Measurements from ENCODE around the gene FRMPD3. TPM values are rescaled to one million over a fixed set of nuclear protein-coding genes. Genes with fewer than 3 reads are reported as not detected.
"Not testable (repeated sequence)": the region's sequence is repeated elsewhere in the genome, so short reads cannot be mapped to it uniquely, and the experiment has no call there.

Gene FRMPD3
- total RNA-seq, 1 experiment from 2014 or later = 0.54 TPM

- in situ Hi-C loops (cut with HindIII; ENCODE audit: low pct_unique_long_range_greater_than_20kb, low sequenced_read_pairs) = no loop called here
- DNase-seq (ENCODE audit: low read depth) = no peak
Observed at GRCh38 chrX:107470198-107470597, 20.7 kb downstream of the FRMPD3 start.

DNA sequence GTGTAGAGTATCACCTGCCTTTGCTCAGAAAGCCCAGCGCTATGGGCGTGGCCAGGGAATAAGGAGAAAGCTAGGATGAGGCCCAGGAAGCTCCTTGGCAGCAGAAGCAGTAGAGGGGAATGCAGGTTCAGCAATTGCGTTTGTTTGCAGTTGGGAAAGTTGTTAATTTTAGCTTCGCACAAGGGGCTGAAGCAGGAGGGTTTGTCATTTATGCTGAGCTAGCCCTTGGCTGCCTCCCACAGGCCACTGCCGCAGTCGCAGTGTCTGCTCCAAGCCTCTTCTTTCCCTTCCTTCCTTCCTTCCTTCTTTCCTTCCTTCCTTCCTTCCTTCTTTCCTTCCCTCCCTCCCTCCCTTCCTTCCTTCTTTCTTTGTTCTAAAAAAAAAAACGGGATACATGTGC, 21.5 kb downstream of the FRMPD3 start:
- DNase-seq (ENCODE audit: low read depth) = no peak
- in situ Hi-C loops (cut with HindIII; ENCODE audit: low pct_unique_long_range_greater_than_20kb, low sequenced_read_pairs) = no loop called here

DNA sequence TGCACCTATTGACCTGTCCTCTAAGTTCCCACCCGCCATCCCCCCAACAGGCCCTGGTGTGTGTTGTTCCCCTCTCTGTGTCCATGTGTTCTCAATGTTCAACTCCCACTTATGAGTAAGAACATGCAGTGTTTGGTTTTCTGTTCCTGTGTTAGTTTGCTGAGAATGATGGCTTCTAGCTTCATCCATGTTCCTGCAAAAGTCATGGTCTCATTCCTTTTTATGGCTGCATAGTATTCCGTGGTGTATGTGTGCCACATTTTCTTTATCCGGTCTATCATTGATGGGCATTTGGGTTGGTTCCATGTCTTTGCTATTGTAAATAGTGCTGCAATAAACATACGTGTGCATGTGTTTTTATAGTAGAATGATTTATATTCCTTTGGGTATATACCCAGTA, 22.0 kb downstream of the FRMPD3 start:
- DNase-seq (ENCODE audit: low read depth); in situ Hi-C loops (cut with HindIII; ENCODE audit: low pct_unique_long_range_greater_than_20kb, low sequenced_read_pairs): not testable (repeated sequence)

GRCh38 chrX:107477406-107477805, 28.0 kb downstream of the FRMPD3 start:
- in situ Hi-C loops (cut with HindIII; ENCODE audit: low pct_unique_long_range_greater_than_20kb, low sequenced_read_pairs) = no loop called here

DNA sequence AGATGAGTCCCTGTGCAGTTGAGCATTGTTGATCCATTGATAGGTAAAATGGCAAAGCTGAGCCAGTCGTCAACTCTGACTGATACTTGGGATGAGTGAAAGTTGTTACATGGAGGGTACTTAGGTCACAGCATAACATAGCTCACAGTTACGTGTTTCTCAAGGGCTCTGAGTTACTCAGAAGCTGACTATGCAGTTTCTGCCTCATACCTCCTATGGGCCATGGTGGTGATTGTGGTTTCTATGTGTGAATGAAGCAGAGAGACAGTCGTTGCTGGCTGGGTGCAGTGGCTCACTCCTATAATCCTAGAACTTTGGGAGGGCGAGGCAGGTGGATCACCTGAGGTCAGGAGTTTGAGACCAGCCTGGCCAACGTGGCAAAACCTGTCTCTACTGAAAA, 30.8 kb downstream of the FRMPD3 start:
- in situ Hi-C loops (cut with HindIII; ENCODE audit: low pct_unique_long_range_greater_than_20kb, low sequenced_read_pairs) = no loop called here

More at GRCh38 chrX:107477406-107477805, 28.0 kb downstream of the FRMPD3 start:
- no peak for DNase-seq (ENCODE audit: low read depth)

GRCh38 chrX:107482046-107482445, 32.6 kb downstream of the FRMPD3 start:
- in situ Hi-C loops (cut with HindIII; ENCODE audit: low pct_unique_long_range_greater_than_20kb, low sequenced_read_pairs) = no loop called here
- no peak for DNase-seq (ENCODE audit: low read depth)

More for the DNA sequence above, 30.8 kb downstream of the FRMPD3 start:
- no peak for DNase-seq (ENCODE audit: low read depth)

- in situ Hi-C loops (cut with HindIII; ENCODE audit: low pct_unique_long_range_greater_than_20kb, low sequenced_read_pairs) = no loop called here
- DNase-seq (ENCODE audit: low read depth) = no peak
Observed at GRCh38 chrX:107484002-107484726, 34.7 kb downstream of the FRMPD3 start.

GRCh38 chrX:107485013-107485412, 35.6 kb downstream of the FRMPD3 start:
- no peak for DNase-seq (ENCODE audit: low read depth)

GRCh38 chrX:107493141-107493540, 43.7 kb downstream of the FRMPD3 start:
- no peak for DNase-seq (ENCODE audit: low read depth)
- in situ Hi-C loops (cut with HindIII; ENCODE audit: low pct_unique_long_range_greater_than_20kb, low sequenced_read_pairs) = no loop called here

More at GRCh38 chrX:107485013-107485412, 35.6 kb downstream of the FRMPD3 start:
- in situ Hi-C loops (cut with HindIII; ENCODE audit: low pct_unique_long_range_greater_than_20kb, low sequenced_read_pairs) = no loop called here

- no peak for DNase-seq (ENCODE audit: low read depth)
- in situ Hi-C loops (cut with HindIII; ENCODE audit: low pct_unique_long_range_greater_than_20kb, low sequenced_read_pairs) = no loop called here
Observed at GRCh38 chrX:107496786-107497185, 47.3 kb downstream of the FRMPD3 start.

Other genes starting within 250 kb of the FRMPD3 start
- gene NUP62CL, start 243.2 kb upstream of the FRMPD3 start, total RNA-seq (2014; rRNA removed; shearing (Covaris generic); ENCODE audit: low replicate concordance) = 4.6 and 5.8 TPM in 2 replicates
- not detected in 2 replicates for gene DNAAF6, start 243.0 kb upstream of the FRMPD3 start, total RNA-seq (2014; rRNA removed; shearing (Covaris generic); ENCODE audit: low replicate concordance)
- gene PRPS1, start 178.9 kb downstream of the FRMPD3 start, total RNA-seq (2014; rRNA removed; shearing (Covaris generic); ENCODE audit: low replicate concordance) = 63.9 and 89.5 TPM in 2 replicates

Data from Caki2 (cell line).